ENCODE results near the gene ISG20L2.
A peak's percentile ranks its signal among the peaks of the same experiment; 100 is the strongest.

The ISG20L2 gene

DNA sequence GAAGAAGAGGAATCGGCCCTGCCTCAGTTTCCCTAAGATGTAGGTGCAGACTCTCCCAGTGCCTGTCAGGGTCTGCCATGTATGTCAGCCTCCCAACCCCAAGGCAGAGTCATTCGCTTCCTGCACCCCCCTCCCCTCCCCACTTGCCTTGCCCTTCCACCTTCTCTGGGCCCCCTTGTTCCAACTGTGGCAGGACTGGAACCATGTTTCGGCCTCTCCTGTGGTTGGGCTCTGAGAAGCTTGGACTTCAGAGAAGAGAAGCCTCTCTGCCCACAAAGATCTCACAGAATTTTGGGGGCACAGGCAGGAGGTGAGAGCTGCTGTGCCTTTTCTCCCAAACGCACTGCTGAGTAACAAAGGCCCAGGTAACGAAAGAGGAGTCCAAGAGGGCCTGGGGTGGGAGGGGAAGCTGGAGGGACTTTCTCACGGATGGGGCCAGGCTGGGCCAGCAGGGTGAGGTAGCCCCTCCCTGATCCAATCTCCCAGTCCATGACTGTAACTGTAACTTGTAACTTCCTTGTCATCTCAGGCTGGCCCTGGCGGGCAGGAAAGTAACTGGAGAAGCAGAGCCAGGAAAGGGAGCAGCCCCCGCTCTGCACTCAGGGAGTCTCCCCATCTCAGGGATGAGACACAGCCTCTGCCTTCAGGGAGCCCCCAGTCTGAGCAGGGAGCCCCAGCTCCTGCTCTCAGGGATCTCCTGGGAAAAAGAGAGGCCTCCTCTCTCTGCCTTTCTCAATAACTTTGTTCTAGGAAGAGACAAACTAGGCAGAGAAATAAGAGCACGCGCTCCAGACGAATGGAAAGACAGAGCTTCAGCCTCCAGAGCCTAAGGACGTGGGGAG is 34.5 kb downstream of the ISG20L2 start:
- Mint-ChIP-seq H3K27me3 (peaks cover 87% of the 10 kb centered on the region), H3K27ac (no peak overlapping the region), H3K4me3 (no peak overlapping the region), H3K9me3 (no peaks in the 10 kb centered on the region), H3K4me1 (peaks cover 28% of the 10 kb centered on the region), H3K36me3 (peaks cover 6% of the 10 kb centered on the region)
- no peak for ATAC-seq

GRCh38 chr1:156692925-156693847 is 35.4 kb downstream of the ISG20L2 start:
- no peak for ATAC-seq

DNA sequence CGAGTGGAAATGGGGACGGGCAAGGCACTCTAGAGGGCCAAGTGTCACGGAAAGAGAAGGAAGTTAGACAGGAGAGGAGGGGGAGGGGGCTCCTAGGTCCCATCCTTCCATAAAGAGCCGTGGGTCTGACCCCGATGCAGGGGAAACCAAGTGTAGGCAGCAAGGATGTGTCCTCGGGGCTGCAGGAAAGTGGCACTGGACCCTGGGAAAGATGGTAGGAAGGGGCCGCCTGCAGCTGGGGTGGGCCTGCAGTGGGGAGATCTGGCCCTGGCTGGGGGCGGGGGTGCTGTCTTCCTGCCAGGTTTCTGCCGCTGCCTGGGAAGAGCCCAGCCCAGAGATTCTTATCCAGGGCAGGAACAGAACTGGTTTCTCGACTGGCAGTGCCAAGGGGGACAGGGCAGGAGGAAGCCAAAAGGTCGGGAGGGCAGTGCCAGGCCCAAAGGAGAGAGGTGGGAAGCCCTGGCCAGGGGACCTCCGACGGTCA is 36.1 kb downstream of the ISG20L2 start:
- Mint-ChIP-seq H3K4me3 (no peak overlapping the region), H3K27ac (no peak overlapping the region), H3K9me3 (no peaks in the 10 kb centered on the region), H3K27me3 (peaks cover 83% of the 10 kb centered on the region), H3K4me1 (peaks cover 28% of the 10 kb centered on the region), H3K36me3 (no peaks in the 10 kb centered on the region)
- no peak for ATAC-seq

More at GRCh38 chr1:156692925-156693847, 35.4 kb downstream of the ISG20L2 start:
- H3K4me1 Mint-ChIP-seq: peaks cover 28% of the 10 kb centered on the region
- H3K4me3 Mint-ChIP-seq: no peak overlapping the region
- no peak overlapping the region for H3K27ac Mint-ChIP-seq
- H3K9me3 Mint-ChIP-seq: no peaks in the 10 kb centered on the region
- peaks cover 86% of the 10 kb centered on the region for H3K27me3 Mint-ChIP-seq
- no peaks in the 10 kb centered on the region for H3K36me3 Mint-ChIP-seq

GRCh38 chr1:156691665-156692440 is 36.7 kb downstream of the ISG20L2 start:
- Mint-ChIP-seq H3K9me3 (no peaks in the 10 kb centered on the region), H3K4me3 (no peak overlapping the region), H3K36me3 (no peaks in the 10 kb centered on the region), H3K4me1 (peaks cover 28% of the 10 kb centered on the region), H3K27me3 (peaks cover 77% of the 10 kb centered on the region), H3K27ac (no peak overlapping the region)
- no peak for ATAC-seq

DNA sequence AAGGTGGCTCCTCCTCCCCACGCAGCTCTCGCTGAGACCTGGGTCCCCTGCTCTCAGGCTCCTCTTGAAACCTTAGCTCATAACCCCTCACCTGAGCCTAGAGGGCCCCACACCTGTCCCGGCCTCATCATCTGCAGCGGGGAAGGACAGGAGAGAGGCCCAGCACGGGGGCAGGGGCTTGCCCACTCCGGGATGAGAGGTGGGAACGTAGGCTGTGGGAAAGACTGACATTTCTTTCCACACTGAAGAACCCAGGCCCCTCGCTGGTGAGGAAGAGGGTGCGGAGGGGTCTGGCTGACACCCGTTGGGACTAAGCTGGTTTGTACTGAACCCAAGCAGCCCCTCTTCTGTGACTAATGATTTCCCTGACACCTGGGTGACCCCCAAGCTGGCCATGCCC is 37.4 kb downstream of the ISG20L2 start:
- peaks cover 28% of the 10 kb centered on the region for H3K4me1 Mint-ChIP-seq
- peaks cover 70% of the 10 kb centered on the region for H3K27me3 Mint-ChIP-seq
- no peaks in the 10 kb centered on the region for H3K9me3 Mint-ChIP-seq
- H3K36me3 Mint-ChIP-seq: no peaks in the 10 kb centered on the region
- ATAC-seq: no peak
- no peak overlapping the region for H3K4me3 Mint-ChIP-seq
- no peak overlapping the region for H3K27ac Mint-ChIP-seq

DNA sequence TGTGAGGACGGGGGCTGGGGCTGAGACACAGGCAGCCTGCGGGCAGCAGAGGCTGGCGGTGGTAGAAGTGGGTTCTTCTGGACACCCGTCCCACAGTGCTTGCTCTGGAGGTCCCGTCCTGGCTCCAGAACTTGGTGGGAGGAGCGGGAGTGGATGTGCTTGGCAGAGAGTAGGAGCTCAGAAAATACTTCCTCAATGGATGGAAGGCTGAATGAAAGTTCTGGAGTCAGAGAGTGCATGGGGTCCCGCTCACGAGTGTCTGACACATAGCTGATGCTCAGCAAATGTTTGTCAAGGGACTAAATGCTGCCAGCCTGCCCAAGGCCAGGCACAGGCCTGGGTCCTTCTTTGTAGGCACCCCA is 37.9 kb downstream of the ISG20L2 start:
- Mint-ChIP-seq H3K27ac (no peak overlapping the region), H3K9me3 (no peaks in the 10 kb centered on the region), H3K4me3 (no peak overlapping the region), H3K27me3 (peaks cover 70% of the 10 kb centered on the region), H3K4me1 (peaks cover 28% of the 10 kb centered on the region), H3K36me3 (no peaks in the 10 kb centered on the region)
- ATAC-seq: no peak

DNA sequence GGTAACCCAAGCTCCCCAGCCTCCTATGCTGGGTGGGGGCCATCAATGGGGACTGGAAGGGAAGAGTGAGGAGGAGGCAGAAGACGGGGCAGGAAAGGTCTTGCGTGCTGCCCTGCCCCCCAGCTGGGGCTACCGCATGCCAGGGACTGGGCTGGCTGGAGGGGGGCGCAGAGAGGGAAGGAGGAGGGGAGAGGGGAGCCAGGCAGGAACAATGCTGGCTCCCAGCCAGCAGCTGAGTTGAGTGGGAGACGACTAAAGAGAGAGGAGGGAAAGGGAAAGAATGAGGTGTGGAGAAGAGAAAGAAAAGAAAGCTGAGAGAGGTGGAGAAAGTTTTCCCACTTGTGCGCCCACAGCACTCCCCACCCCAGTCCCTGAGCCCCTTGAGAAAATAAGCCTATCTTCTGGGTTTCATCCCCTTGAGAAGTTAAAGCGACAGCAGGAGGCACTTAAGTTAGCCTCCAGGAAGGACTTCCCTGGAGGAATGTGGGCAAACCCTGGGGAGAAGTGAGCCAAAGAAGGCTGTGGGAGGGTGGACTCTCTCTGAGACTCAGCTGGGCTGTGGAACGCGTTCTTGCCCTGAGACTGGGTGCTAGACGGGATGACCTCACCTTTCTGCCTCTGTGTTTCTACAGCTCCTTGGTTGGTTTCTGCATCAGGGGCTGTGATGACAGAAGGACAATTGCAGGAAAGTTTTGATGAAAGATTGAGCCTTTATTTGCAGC is 38.5 kb downstream of the ISG20L2 start:
- Mint-ChIP-seq H3K4me1 (peaks cover 28% of the 10 kb centered on the region), H3K27ac (no peak overlapping the region), H3K36me3 (no peaks in the 10 kb centered on the region), H3K27me3 (peaks cover 70% of the 10 kb centered on the region), H3K9me3 (no peaks in the 10 kb centered on the region), H3K4me3 (no peak overlapping the region)
- no peak for ATAC-seq

GRCh38 chr1:156689035-156689952 is 39.3 kb downstream of the ISG20L2 start:
- H3K4me1 Mint-ChIP-seq: peaks cover 30% of the 10 kb centered on the region
- H3K27ac Mint-ChIP-seq: no peak overlapping the region
- no peaks in the 10 kb centered on the region for H3K9me3 Mint-ChIP-seq
- H3K4me3 Mint-ChIP-seq: no peak overlapping the region
- peaks cover 70% of the 10 kb centered on the region for H3K27me3 Mint-ChIP-seq
- no peaks in the 10 kb centered on the region for H3K36me3 Mint-ChIP-seq
- peak; percentile 87 for ATAC-seq

DNA sequence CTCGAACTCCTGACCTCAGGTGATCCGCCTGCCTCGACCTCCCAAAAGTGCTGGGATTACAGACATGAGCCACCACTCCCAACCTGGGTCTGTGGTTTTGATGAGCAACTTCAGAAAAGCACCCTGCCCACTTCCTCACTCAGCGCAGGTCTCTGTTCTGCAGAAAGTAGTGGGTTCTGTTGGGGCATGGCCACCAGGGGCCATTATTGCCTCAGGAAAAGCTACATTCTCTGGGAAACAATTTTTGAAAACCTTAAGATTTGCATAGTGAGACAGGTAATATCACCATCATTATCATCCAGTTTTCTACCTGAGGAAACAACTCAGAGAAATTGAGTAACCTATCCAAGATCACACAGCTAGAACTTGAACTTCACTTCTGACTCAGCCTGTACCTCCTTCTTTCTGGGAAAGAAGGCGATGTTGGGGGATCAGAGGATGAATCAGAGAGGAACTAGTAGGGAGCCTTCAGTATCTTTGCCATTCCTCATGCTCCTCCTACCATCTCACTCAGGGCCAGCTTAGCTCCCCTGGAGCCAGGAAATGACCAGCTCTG is 44.3 kb downstream of the ISG20L2 start:
- Mint-ChIP-seq H3K4me1 (peaks cover 23% of the 10 kb centered on the region), H3K4me3 (no peak overlapping the region), H3K27me3 (peaks cover 70% of the 10 kb centered on the region), H3K9me3 (no peaks in the 10 kb centered on the region), H3K27ac (no peak overlapping the region), H3K36me3 (no peaks in the 10 kb centered on the region)
- peak; percentile 70 for ATAC-seq

GRCh38 chr1:156682166-156682890 is 46.2 kb downstream of the ISG20L2 start:
- H3K36me3 Mint-ChIP-seq: no peaks in the 10 kb centered on the region
- H3K27ac Mint-ChIP-seq: no peak overlapping the region
- ATAC-seq: no peak
- H3K4me1 Mint-ChIP-seq: peaks cover 36% of the 10 kb centered on the region
- H3K9me3 Mint-ChIP-seq: no peaks in the 10 kb centered on the region
- peaks cover 77% of the 10 kb centered on the region for H3K27me3 Mint-ChIP-seq
- H3K4me3 Mint-ChIP-seq: no peak overlapping the region

DNA sequence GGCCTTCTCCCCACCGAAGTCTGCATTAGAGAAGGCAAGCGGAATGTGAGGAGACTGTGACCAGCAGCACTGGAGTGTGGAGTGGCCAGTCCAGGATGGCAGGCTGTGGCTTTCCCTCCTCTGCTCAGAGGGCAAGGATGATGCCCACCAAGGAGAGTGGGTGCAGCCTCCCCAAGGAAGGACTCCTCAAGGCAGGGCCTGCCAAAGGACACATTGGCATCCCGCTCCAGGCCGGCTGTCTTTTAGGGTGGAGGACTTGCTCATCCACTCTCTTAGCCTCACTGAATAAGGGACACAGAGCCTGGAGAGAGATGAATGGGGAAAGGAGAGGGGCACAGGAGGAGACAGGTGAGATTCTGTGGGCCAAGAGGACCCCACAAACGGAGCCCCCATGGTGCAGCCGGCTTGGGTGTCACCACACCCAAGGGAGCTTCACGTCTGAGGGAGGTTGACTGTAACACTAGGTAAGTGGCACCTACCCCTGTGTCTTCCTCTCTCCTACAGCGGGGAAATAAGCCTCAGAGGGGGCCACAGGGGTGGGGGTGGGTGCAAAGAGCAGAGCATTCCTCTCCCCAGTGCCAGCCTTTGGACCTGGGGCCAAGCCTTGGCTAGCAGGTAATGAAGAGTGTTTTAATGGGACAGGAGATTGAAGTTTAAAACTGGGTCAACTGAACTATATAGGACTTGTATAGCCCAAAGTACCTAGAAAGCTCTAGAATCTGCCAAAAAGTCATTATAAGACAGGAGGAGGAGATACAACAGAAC is 47.2 kb downstream of the ISG20L2 start:
- Mint-ChIP-seq H3K36me3 (no peaks in the 10 kb centered on the region), H3K4me1 (peaks cover 41% of the 10 kb centered on the region), H3K9me3 (no peaks in the 10 kb centered on the region), H3K27me3 (peaks cover 84% of the 10 kb centered on the region), H3K27ac (no peak overlapping the region), H3K4me3 (no peak overlapping the region)
- no peak for ATAC-seq

- H3K36me3 Mint-ChIP-seq: no peaks in the 10 kb centered on the region
- no peak for ATAC-seq
These were observed 48.5 kb downstream of the ISG20L2 start for GRCh38 chr1:156680056-156680455.

More at GRCh38 chr1:156680056-156680455, 48.5 kb downstream of the ISG20L2 start:
- H3K27ac Mint-ChIP-seq: no peak overlapping the region
- H3K9me3 Mint-ChIP-seq: no peaks in the 10 kb centered on the region
- H3K4me3 Mint-ChIP-seq: no peak overlapping the region
- peaks cover 41% of the 10 kb centered on the region for H3K4me1 Mint-ChIP-seq
- peaks cover 95% of the 10 kb centered on the region for H3K27me3 Mint-ChIP-seq

Data from stimulated activated memory B cell treated with anti-CD40 and anti-IgM and Interleukin-4, amounts not matched to agents 10 μg/mL and 1 μg/mL and 100 μg/mL, for 72 hours (primary cell).